NOMO-1 treated with dmso at 0.1 percent for 144 hours (cell line): Measurements from ENCODE around the gene KPNB1.

Source experiments
- DNase-seq: peaks from one replicate; lab custom pipeline; 2025; ENCODE audit not compliant: unreplicated experiment; lab: John Stamatoyannopoulos, UW

Gene KPNB1

GRCh38 chr17:47636273-47637030, 13.3 kb upstream of the KPNB1 start:
- no peak for DNase-seq

- no peak for DNase-seq
Observed at GRCh38 chr17:47638903-47639302, 10.8 kb upstream of the KPNB1 start.

- DNase-seq = no peak
Observed at GRCh38 chr17:47640076-47640475, 9.6 kb upstream of the KPNB1 start.

GRCh38 chr17:47641202-47641601, 8.5 kb upstream of the KPNB1 start:
- no peak for DNase-seq

- no peak for DNase-seq
Observed at GRCh38 chr17:47643116-47643515, 6.6 kb upstream of the KPNB1 start.

GRCh38 chr17:47644324-47644723, 5.4 kb upstream of the KPNB1 start:
- DNase-seq = peak; percentile 11

GRCh38 chr17:47649972-47650524, 329 bp downstream of the KPNB1 start:
- peak; percentile 65 for DNase-seq

- DNase-seq = peak; percentile 93
Observed at GRCh38 chr17:47650525-47651522, 1.1 kb downstream of the KPNB1 start.

- no peak for DNase-seq
Observed at GRCh38 chr17:47651704-47652103, 2.0 kb downstream of the KPNB1 start.

GRCh38 chr17:47652570-47652969, 2.9 kb downstream of the KPNB1 start:
- no peak for DNase-seq

GRCh38 chr17:47653442-47653841, 3.7 kb downstream of the KPNB1 start:
- no peak for DNase-seq

GRCh38 chr17:47654991-47655390, 5.3 kb downstream of the KPNB1 start:
- no peak for DNase-seq

- DNase-seq = peak; percentile 68
Observed at GRCh38 chr17:47660064-47660492, 10.4 kb downstream of the KPNB1 start.

GRCh38 chr17:47663912-47664623, 14.3 kb downstream of the KPNB1 start:
- DNase-seq = no peak

- DNase-seq = no peak
Observed at GRCh38 chr17:47664624-47664941, 14.9 kb downstream of the KPNB1 start.

GRCh38 chr17:47665655-47666054, 15.9 kb downstream of the KPNB1 start:
- DNase-seq = no peak

GRCh38 chr17:47669081-47669480, 19.4 kb downstream of the KPNB1 start:
- no peak for DNase-seq

GRCh38 chr17:47670064-47670463, 20.3 kb downstream of the KPNB1 start:
- DNase-seq = peak; percentile 64

- no peak for DNase-seq
Observed at GRCh38 chr17:47674499-47674898, 24.8 kb downstream of the KPNB1 start.

- no peak for DNase-seq
Observed at GRCh38 chr17:47675380-47676198, 25.9 kb downstream of the KPNB1 start.

GRCh38 chr17:47676199-47676472, 26.4 kb downstream of the KPNB1 start:
- DNase-seq = no peak
